Fibroblast of lung (primary cell): Measurements from ENCODE around the gene UBE2V1. TPM values are rescaled to one million over a fixed set of nuclear protein-coding genes. Genes with fewer than 3 reads are reported as not detected.

ENCODE experiments used
- DNase-seq, 2 donors: peaks; one replicate each; pipeline versions ENCODE4 v3.0.0 to v3.0.0-alpha.2; 2010; ENCODE audit warnings: low read depth in 2 of 2
- H2AFZ ChIP-seq: 2 replicates; pipeline ENCODE4 v1.5.1; 2012; ENCODE audit warnings: low read length, control low read depth, inconsistent platforms
- H3K27ac ChIP-seq: 2 replicates; pipeline ENCODE4 v1.5.1; 2011; ENCODE audit warnings: low read length, control low read depth; ENCODE audit not compliant: insufficient read depth
- H3K27me3 ChIP-seq: 2 replicates; pipeline ENCODE4 v1.5.1; 2011; ENCODE audit warnings: mild to moderate bottlenecking, low read length; ENCODE audit not compliant: control insufficient read depth, insufficient read depth
- H3K36me3 ChIP-seq: 2 replicates; pipeline ENCODE4 v1.5.1; 2011; ENCODE audit warnings: low read length; ENCODE audit not compliant: control insufficient read depth, insufficient read depth
- H3K4me1 ChIP-seq: 2 replicates; pipeline ENCODE4 v1.5.1; 2011; ENCODE audit warnings: low read length; ENCODE audit not compliant: control insufficient read depth, insufficient read depth; ENCODE audit errors: extremely low read depth
- H3K4me2 ChIP-seq: 2 replicates; pipeline ENCODE4 v1.5.1; 2011; ENCODE audit warnings: low read length, control low read depth; ENCODE audit not compliant: insufficient read depth; ENCODE audit errors: extremely low read depth
- H3K4me3 ChIP-seq, 4 experiments: fragments of 200-600 bp in 1 of 4; sonication (generic) in 1 of 4; replicated peaks in 1 of 4; 2 replicates each; pipeline ENCODE4 v1.5.1; 2011 to 2016; ENCODE audit warnings: low read length in 4 of 4, low read depth in 3 of 4, mild to moderate bottlenecking in 3 of 4, control low read depth in 2 of 4, inconsistent platforms in 1 of 4, mixed read lengths in 1 of 4; ENCODE audit not compliant: insufficient read depth in 1 of 4; ENCODE audit errors: control extremely low read depth in 1 of 4
- H3K79me2 ChIP-seq: 2 replicates; pipeline ENCODE4 v1.5.1; 2012; ENCODE audit warnings: mild to moderate bottlenecking, low read length, inconsistent platforms; ENCODE audit not compliant: control insufficient read depth, insufficient read depth
- H3K9ac ChIP-seq: 2 replicates; pipeline ENCODE4 v1.5.1; 2011; ENCODE audit warnings: mild to moderate bottlenecking, low read length, control low read depth; ENCODE audit not compliant: insufficient read depth
- H3K9me3 ChIP-seq: 2 replicates; pipeline ENCODE4 v1.5.1; 2012; ENCODE audit warnings: low read depth, low read length; ENCODE audit not compliant: control insufficient read depth, insufficient read depth
- H4K20me1 ChIP-seq: 2 replicates; pipeline ENCODE4 v1.5.1; 2011; ENCODE audit warnings: low read length; ENCODE audit not compliant: control insufficient read depth, insufficient read depth; ENCODE audit errors: extremely low read depth
- CTCF ChIP-seq, 2 donors: IDR thresholded peaks in 1 of 2; conservative IDR thresholded peaks in 1 of 2; 1 replicate in 1 of 2; 2 replicates in 1 of 2; pipeline ENCODE4 v1.5.1; 2011 to 2012; ENCODE audit warnings: low read length in 2 of 2, control low read depth in 1 of 2, inconsistent platforms in 1 of 2, low read depth in 1 of 2, mild to moderate bottlenecking in 1 of 2
- EZH2 ChIP-seq: IDR thresholded peaks from 2 replicates; pipeline ENCODE4 v1.5.1; 2012; ENCODE audit warnings: low read length, control low read depth, mild to moderate bottlenecking; ENCODE audit errors: missing control alignments
- polyA plus RNA-seq, 2 donors: library from polyadenylated mRNA; depleted of rRNA in 1 of 2; stranded (reverse) in 1 of 2; unstranded in 1 of 2; fragments of >200 nt; gene quantifications; 2 replicates each; pipeline ENCODE4 v1.2.1, GENCODE V29; 2011 to 2012; ENCODE audit warnings: missing spikeins in 1 of 2
- total RNA-seq: library from RNA; depleted of rRNA; stranded (reverse); fragments of >200 nt; gene quantifications from 2 replicates; pipeline ENCODE4 v1.2.1, GENCODE V29; 2014

The UBE2V1 gene
- total and polyA plus RNA-seq, 2 donors (not counting 1 experiment from before 2014, with no cell fraction given), result 31.7 to 193 TPM

GRCh38 chr20:50057714-50058053 lies 55.3 kb downstream of the UBE2V1 start:
- no peak overlapping the region for H3K27ac ChIP-seq
- no peaks in the 10 kb centered on the region for H3K9me3 ChIP-seq
- H3K4me2 ChIP-seq, result no peak overlapping the region
- no peak overlapping the region for H3K4me3 ChIP-seq
- H2AFZ ChIP-seq, result no peak overlapping the region
- H4K20me1 ChIP-seq, result no peaks in the 10 kb centered on the region
- H3K4me1 ChIP-seq, result peaks cover 4% of the 10 kb centered on the region
- no peak overlapping the region for H3K9ac ChIP-seq
- no peaks in the 10 kb centered on the region for H3K79me2 ChIP-seq
- H3K27me3 ChIP-seq, result no peaks in the 10 kb centered on the region
- no peaks in the 10 kb centered on the region for H3K36me3 ChIP-seq
- TF ChIP-seq CTCF (conservative IDR thresholded peaks at IDR 0.05 in 1 of 2, IDR thresholded peaks at IDR 0.05 in 1 of 2; ENCODE audit: low read depth in 1 of 2, low read length in 2 of 2), result no peak
- TF ChIP-seq EZH2, result no peak
- DNase-seq, result no peak

- DNase-seq, result no peak
- Histone ChIP-seq H3K4me2 (no peak overlapping the region), H3K9ac (no peak overlapping the region), H3K79me2 (no peaks in the 10 kb centered on the region), H2AFZ (no peak overlapping the region), H4K20me1 (no peaks in the 10 kb centered on the region), H3K9me3 (no peaks in the 10 kb centered on the region), H3K27ac (no peak overlapping the region), H3K4me3 (no peak overlapping the region), H3K27me3 (no peaks in the 10 kb centered on the region), H3K4me1 (peaks cover 4% of the 10 kb centered on the region), H3K36me3 (no peaks in the 10 kb centered on the region)
- TF ChIP-seq EZH2, result no peak
- TF ChIP-seq CTCF (conservative IDR thresholded peaks at IDR 0.05 in 1 of 2, IDR thresholded peaks at IDR 0.05 in 1 of 2; ENCODE audit: low read depth in 1 of 2, low read length in 2 of 2), result no peak
Observed at GRCh38 chr20:50056951-50057713, 55.8 kb downstream of the UBE2V1 start.

GRCh38 chr20:50056408-50056926 lies 56.5 kb downstream of the UBE2V1 start:
- no peak overlapping the region for H3K9ac ChIP-seq
- H3K4me1 ChIP-seq, result peaks cover 4% of the 10 kb centered on the region
- H3K4me3 ChIP-seq, result no peak overlapping the region
- TF ChIP-seq CTCF (conservative IDR thresholded peaks at IDR 0.05 in 1 of 2, IDR thresholded peaks at IDR 0.05 in 1 of 2; ENCODE audit: low read depth in 1 of 2, low read length in 2 of 2) (no peak), EZH2 (no peak)
- no peak overlapping the region for H3K4me2 ChIP-seq
- H2AFZ ChIP-seq, result no peak overlapping the region
- H4K20me1 ChIP-seq, result no peaks in the 10 kb centered on the region
- no peaks in the 10 kb centered on the region for H3K79me2 ChIP-seq
- no peaks in the 10 kb centered on the region for H3K27me3 ChIP-seq
- H3K36me3 ChIP-seq, result no peaks in the 10 kb centered on the region
- no peaks in the 10 kb centered on the region for H3K9me3 ChIP-seq
- DNase-seq, result no peak
- no peak overlapping the region for H3K27ac ChIP-seq
